Osteocyte (in vitro differentiated cells): Measurements from ENCODE around the gene PDE4A. TPM values are rescaled to one million over a fixed set of nuclear protein-coding genes. Genes with fewer than 3 reads are reported as not detected.

Experiments
- DNase-seq: peaks from one replicate; pipeline ENCODE4 v3.0.0; 2021; ENCODE audit warnings: mixed read lengths; ENCODE audit not compliant: unreplicated experiment; ENCODE audit errors: extremely low spot score
- H3K27ac Mint-ChIP-seq: one replicate; pipeline ENCODE4 v1.8.0; 2021; ENCODE audit warnings: mild to moderate bottlenecking, mixed read lengths; ENCODE audit not compliant: unreplicated experiment
- H3K27me3 Mint-ChIP-seq: one replicate; pipeline ENCODE4 v1.8.0; 2021; ENCODE audit warnings: mixed read lengths; ENCODE audit not compliant: unreplicated experiment
- H3K36me3 Mint-ChIP-seq: one replicate; pipeline ENCODE4 v1.8.0; 2021; ENCODE audit warnings: mixed read lengths; ENCODE audit not compliant: unreplicated experiment
- H3K4me1 Mint-ChIP-seq: one replicate; pipeline ENCODE4 v1.8.0; 2021; ENCODE audit warnings: mixed read lengths; ENCODE audit not compliant: unreplicated experiment
- H3K4me3 Mint-ChIP-seq: one replicate; pipeline ENCODE4 v1.8.0; 2021; ENCODE audit warnings: mild to moderate bottlenecking, moderate library complexity, mixed read lengths; ENCODE audit not compliant: unreplicated experiment
- H3K9me3 Mint-ChIP-seq: one replicate; pipeline ENCODE4 v1.8.0; 2021; ENCODE audit warnings: mixed read lengths; ENCODE audit not compliant: unreplicated experiment
- CTCF ChIP-seq: fragments of 200-600 bp; sonication (generic); IDR thresholded peaks from 2 replicates; pipeline ENCODE4 v1.5.0; 2021; ENCODE audit warnings: antibody characterized with exemption, mild to moderate bottlenecking, moderate library complexity
- total RNA-seq: library from RNA; stranded (reverse); gene quantifications from 2 replicates; pipeline ENCODE4 v1.2.1, GENCODE V29; 2021

The PDE4A gene
- total RNA-seq, 1 donor from 2014 or later = 12.7 TPM

- Mint-ChIP-seq H3K9me3 (no peaks in the 10 kb centered on the region), H3K4me1 (peaks cover 21% of the 10 kb centered on the region), H3K36me3 (no peaks in the 10 kb centered on the region), H3K4me3 (peak overlapping the region; percentile 38), H3K27ac (no peak overlapping the region), H3K27me3 (no peaks in the 10 kb centered on the region)
- peak; percentile 76 for TF ChIP-seq CTCF
- peak; percentile 88 for DNase-seq
Observed at GRCh38 chr19:10505583-10506229, 85.4 kb downstream of the PDE4A start.

GRCh38 chr19:10508036-10508435, 87.7 kb downstream of the PDE4A start:
- H3K4me3 Mint-ChIP-seq = no peak overlapping the region
- peaks cover 11% of the 10 kb centered on the region for H3K4me1 Mint-ChIP-seq
- no peaks in the 10 kb centered on the region for H3K27me3 Mint-ChIP-seq
- no peaks in the 10 kb centered on the region for H3K9me3 Mint-ChIP-seq
- H3K36me3 Mint-ChIP-seq = no peaks in the 10 kb centered on the region
- DNase-seq = no peak
- no peak for TF ChIP-seq CTCF
- H3K27ac Mint-ChIP-seq = no peak overlapping the region

GRCh38 chr19:10508707-10509106, 88.4 kb downstream of the PDE4A start:
- Mint-ChIP-seq H3K27ac (no peak overlapping the region), H3K27me3 (no peaks in the 10 kb centered on the region), H3K9me3 (no peaks in the 10 kb centered on the region), H3K4me1 (peaks cover 8% of the 10 kb centered on the region), H3K4me3 (no peak overlapping the region), H3K36me3 (peaks cover 2% of the 10 kb centered on the region)
- no peak for DNase-seq
- no peak for TF ChIP-seq CTCF

- no peaks in the 10 kb centered on the region for H3K9me3 Mint-ChIP-seq
- DNase-seq = peak; percentile 86
- H3K36me3 Mint-ChIP-seq = peaks cover 2% of the 10 kb centered on the region
- no peak overlapping the region for H3K4me3 Mint-ChIP-seq
- no peaks in the 10 kb centered on the region for H3K27me3 Mint-ChIP-seq
- peaks cover 8% of the 10 kb centered on the region for H3K4me1 Mint-ChIP-seq
- peak; percentile 78 for TF ChIP-seq CTCF
- H3K27ac Mint-ChIP-seq = no peak overlapping the region
Observed at GRCh38 chr19:10510301-10510802, 90.0 kb downstream of the PDE4A start.

- Mint-ChIP-seq H3K27me3 (no peaks in the 10 kb centered on the region), H3K4me1 (peaks cover 21% of the 10 kb centered on the region), H3K4me3 (no peak overlapping the region), H3K9me3 (no peaks in the 10 kb centered on the region), H3K36me3 (peaks cover 2% of the 10 kb centered on the region), H3K27ac (no peak overlapping the region)
- no peak for TF ChIP-seq CTCF
- no peak for DNase-seq
Observed at GRCh38 chr19:10513223-10513622, 92.9 kb downstream of the PDE4A start.
